Vagina (tissue), 2 donors: ENCODE data around the gene MGMT. TPM values are rescaled to one million over a fixed set of nuclear protein-coding genes. Genes with fewer than 3 reads are reported as not detected.
A peak's percentile ranks its signal among the peaks of the same experiment; 100 is the strongest.

Source experiments
- DNase-seq, 2 donors: peaks; one replicate each; pipeline ENCODE4 v3.0.0-alpha.2; 2017; ENCODE audit errors: extremely low spot score in 2 of 2
- H3K27ac ChIP-seq: fragments of 200-600 bp; sonication (generic); one replicate; pipeline ENCODE4 v1.5.1; 2019
- H3K27me3 ChIP-seq: fragments of 200-600 bp; sonication (generic); one replicate; pipeline ENCODE4 v1.5.1; 2019
- H3K36me3 ChIP-seq, 2 donors: fragments of 200-600 bp; sonication (generic); one replicate each; pipeline ENCODE4 v1.5.1; 2017 to 2019
- H3K4me1 ChIP-seq: fragments of 200-600 bp; sonication (generic); one replicate; pipeline ENCODE4 v1.5.1; 2019
- H3K4me3 ChIP-seq, 2 donors: fragments of 200-600 bp; sonication (generic); 1 replicate in 1 of 2; 2 replicates in 1 of 2; pipeline ENCODE4 v1.5.1; 2016 to 2019
- H3K9me3 ChIP-seq: fragments of 200-600 bp; sonication (generic); one replicate; pipeline ENCODE4 v1.5.1; 2019
- CTCF ChIP-seq, 3 experiments: fragments of 450-650 bp in 2 of 3; fragments of 200-600 bp in 1 of 3; sonication (generic) in 1 of 3; IDR thresholded peaks; one replicate each; pipeline ENCODE4 v1.5.1; 2017 to 2019; ENCODE audit warnings: antibody characterized with exemption in 3 of 3, mild to moderate bottlenecking in 2 of 3, moderate library complexity in 2 of 3
- POLR2A ChIP-seq, 2 donors: fragments of 450-650 bp; IDR thresholded peaks; one replicate each; pipeline ENCODE4 v1.6.1; 2017; ENCODE audit warnings: antibody characterized with exemption in 2 of 2, mild to moderate bottlenecking in 2 of 2, moderate library complexity in 2 of 2
- POLR2AphosphoS5 ChIP-seq, 2 donors: sonication (generic); formaldehyde crosslinking; IDR thresholded peaks; one replicate each; pipeline ENCODE4 v1.9.0; 2017; ENCODE audit warnings: antibody characterized with exemption in 2 of 2, mild to moderate bottlenecking in 2 of 2, low read depth in 1 of 2; ENCODE audit not compliant: insufficient read depth in 1 of 2
- intact Hi-C: fragments of 100-400 bp; cut with DNase I; formaldehyde crosslinking; loops from one replicate; pipeline ENCODE4 v1.15.1; 2023
- total RNA-seq: library from RNA; depleted of rRNA; stranded (reverse); fragments of >200 nt; gene quantifications from one replicate; pipeline ENCODE4 v1.2.3, GENCODE V29; 2016

Gene MGMT
- total RNA-seq, 1 donor from 2014 or later = 16.0 TPM

GRCh38 chr10:129652021-129652420, 185.0 kb downstream of the MGMT start:
- no peak overlapping the region for H3K27ac ChIP-seq
- H3K4me3 ChIP-seq = no peak overlapping the region
- no peak for TF ChIP-seq POLR2AphosphoS5 (IDR thresholded peaks at IDR 0.05; ENCODE audit: insufficient read depth in 1 of 2, low read depth in 1 of 2)
- TF ChIP-seq CTCF (IDR thresholded peaks at IDR 0.05) = no peak
- no peak for TF ChIP-seq POLR2A (IDR thresholded peaks at IDR 0.05)
- intact Hi-C loops = no loop called here
- H3K9me3 ChIP-seq = no peaks in the 10 kb centered on the region
- H3K36me3 ChIP-seq = no peaks in the 10 kb centered on the region
- peak in 1 of 2 donors; percentile 62 for DNase-seq
- no peaks in the 10 kb centered on the region for H3K4me1 ChIP-seq
- H3K27me3 ChIP-seq = no peaks in the 10 kb centered on the region

GRCh38 chr10:129652521-129653201, 185.6 kb downstream of the MGMT start:
- Histone ChIP-seq H3K27me3 (no peaks in the 10 kb centered on the region), H3K4me1 (no peaks in the 10 kb centered on the region), H3K36me3 (no peaks in the 10 kb centered on the region), H3K4me3 (no peak overlapping the region), H3K27ac (no peak overlapping the region), H3K9me3 (no peaks in the 10 kb centered on the region)
- intact Hi-C loops = no loop called here
- DNase-seq = no peak
- TF ChIP-seq POLR2AphosphoS5 (IDR thresholded peaks at IDR 0.05; ENCODE audit: insufficient read depth in 1 of 2, low read depth in 1 of 2) (no peak), CTCF (IDR thresholded peaks at IDR 0.05) (no peak), POLR2A (IDR thresholded peaks at IDR 0.05) (no peak)

- intact Hi-C loops = no loop called here
- TF ChIP-seq CTCF (IDR thresholded peaks at IDR 0.05) (no peak), POLR2AphosphoS5 (IDR thresholded peaks at IDR 0.05; ENCODE audit: insufficient read depth in 1 of 2, low read depth in 1 of 2) (no peak), POLR2A (IDR thresholded peaks at IDR 0.05) (no peak)
- DNase-seq = no peak
- Histone ChIP-seq H3K4me3 (no peak overlapping the region), H3K9me3 (no peaks in the 10 kb centered on the region), H3K27me3 (no peaks in the 10 kb centered on the region), H3K4me1 (no peaks in the 10 kb centered on the region), H3K36me3 (no peaks in the 10 kb centered on the region), H3K27ac (no peak overlapping the region)
Observed at GRCh38 chr10:129653428-129653827, 186.4 kb downstream of the MGMT start.

GRCh38 chr10:129653861-129654260, 186.8 kb downstream of the MGMT start:
- H3K36me3 ChIP-seq = no peaks in the 10 kb centered on the region
- no peak for TF ChIP-seq POLR2A (IDR thresholded peaks at IDR 0.05)
- no peak for TF ChIP-seq POLR2AphosphoS5 (IDR thresholded peaks at IDR 0.05; ENCODE audit: insufficient read depth in 1 of 2, low read depth in 1 of 2)
- TF ChIP-seq CTCF (IDR thresholded peaks at IDR 0.05) = no peak
- no peaks in the 10 kb centered on the region for H3K9me3 ChIP-seq
- H3K4me3 ChIP-seq = no peak overlapping the region
- no peak overlapping the region for H3K27ac ChIP-seq
- H3K4me1 ChIP-seq = no peaks in the 10 kb centered on the region
- H3K27me3 ChIP-seq = no peaks in the 10 kb centered on the region
- DNase-seq = no peak
- intact Hi-C loops = no loop called here

GRCh38 chr10:129654461-129654860, 187.4 kb downstream of the MGMT start:
- intact Hi-C loops = no loop called here
- DNase-seq = no peak
- no peak for TF ChIP-seq CTCF (IDR thresholded peaks at IDR 0.05)
- no peak for TF ChIP-seq POLR2AphosphoS5 (IDR thresholded peaks at IDR 0.05; ENCODE audit: insufficient read depth in 1 of 2, low read depth in 1 of 2)
- H3K9me3 ChIP-seq = no peaks in the 10 kb centered on the region
- H3K27ac ChIP-seq = no peak overlapping the region
- no peaks in the 10 kb centered on the region for H3K36me3 ChIP-seq
- no peaks in the 10 kb centered on the region for H3K4me1 ChIP-seq
- no peak overlapping the region for H3K4me3 ChIP-seq
- H3K27me3 ChIP-seq = no peaks in the 10 kb centered on the region
